ENCODE measurements around the gene FARS2.

DNA sequence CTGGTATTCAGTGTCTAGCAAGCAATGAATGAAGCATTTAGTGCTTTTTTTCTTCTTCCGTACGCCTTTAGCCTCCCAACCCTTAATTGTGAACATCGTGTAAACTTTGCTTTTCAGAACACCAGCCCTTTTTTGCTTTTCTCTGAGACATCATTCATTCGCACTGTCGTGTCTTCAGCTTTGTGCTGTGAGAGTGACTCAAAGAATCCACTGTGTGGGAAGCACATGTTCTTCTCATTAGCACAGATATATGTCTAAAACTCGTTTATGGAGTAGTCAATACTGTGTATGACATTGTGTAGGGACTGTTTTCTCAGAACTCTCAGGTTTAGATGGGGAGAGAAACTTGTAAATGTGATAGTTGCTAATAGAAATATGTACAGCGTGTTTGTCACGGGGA lies 279.1 kb downstream of the FARS2 start:
- TF ChIP-seq POLR2AphosphoS5 (IDR thresholded peaks at IDR 0.05) = no peak
- no peak for TF ChIP-seq CTCF (IDR thresholded peaks at IDR 0.05)
- TF ChIP-seq EP300 (IDR thresholded peaks at IDR 0.05) = no peak
- TF ChIP-seq POLR2A (IDR thresholded peaks at IDR 0.05; ENCODE audit: low read depth) = no peak
